HEK293T (cell line): ENCODE data around the gene C6orf89.

Experiments used
- FOXK2 ChIP-seq: fragments of 450-650 bp; IDR thresholded peaks from 2 replicates; pipeline ENCODE4 v1.6.1; 2016; ENCODE audit warnings: mild to moderate bottlenecking
- FOXM1 ChIP-seq: fragments of 450-650 bp; IDR thresholded peaks from 2 replicates; pipeline ENCODE4 v1.6.1; 2017; ENCODE audit warnings: mild to moderate bottlenecking, borderline replicate concordance
- HDGF ChIP-seq: fragments of 450-650 bp; IDR thresholded peaks from 2 replicates; pipeline ENCODE4 v1.6.1; 2017; ENCODE audit warnings: antibody characterized with exemption, borderline replicate concordance
- SP1 ChIP-seq: fragments of 450-650 bp; IDR thresholded peaks from 2 replicates; pipeline ENCODE4 v1.6.1; 2017
- SUZ12 ChIP-seq: fragments of 450-650 bp; IDR thresholded peaks from 2 replicates; pipeline ENCODE4 v1.6.1; 2016; ENCODE audit warnings: mild to moderate bottlenecking
- TF ChIP-seq, protein P1 (sequence below): fragments of 450-650 bp; IDR thresholded peaks from 2 replicates; pipeline ENCODE4 v1.6.1; 2016

DNA sequence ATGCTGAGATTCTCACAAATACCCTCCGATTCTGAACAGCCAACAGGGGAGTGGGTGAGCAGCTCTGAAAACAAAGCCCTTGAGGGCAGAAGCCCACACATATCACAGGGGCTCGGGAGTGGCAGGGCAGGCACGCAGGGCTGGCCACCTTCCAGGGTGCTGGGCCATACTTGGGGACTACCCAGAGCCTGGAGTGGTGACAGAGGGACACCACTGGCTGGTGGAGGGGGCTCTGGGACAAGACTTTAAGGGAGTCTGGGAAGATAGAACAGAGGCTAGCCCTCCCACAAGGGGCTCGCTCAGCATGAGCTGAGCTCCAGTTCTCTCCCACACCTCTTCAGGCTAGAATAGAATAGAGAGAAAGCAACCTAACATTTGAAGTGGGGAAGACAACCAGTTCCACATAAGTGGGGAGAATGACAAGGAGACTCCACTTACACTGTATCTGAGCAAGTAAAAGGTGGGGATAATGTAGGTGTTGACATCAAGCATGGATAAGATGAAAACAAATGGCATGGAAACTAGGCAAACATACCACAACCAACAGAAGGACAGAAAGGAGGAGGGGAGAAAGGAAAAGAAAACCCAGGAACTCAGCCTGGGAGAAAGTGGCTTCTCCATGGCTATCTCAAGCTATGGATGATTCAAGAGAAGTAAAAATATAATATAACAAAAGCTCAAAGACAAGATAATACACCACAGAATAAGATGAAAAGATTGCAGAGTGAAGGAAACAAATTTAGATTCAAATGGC lies 18.1 kb upstream of the C6orf89 start:
- TF ChIP-seq SP1 (no peak), HDGF (no peak), SUZ12 (no peak), FOXM1 (no peak), FOXK2 (no peak)
- TF ChIP-seq, protein P1, sequence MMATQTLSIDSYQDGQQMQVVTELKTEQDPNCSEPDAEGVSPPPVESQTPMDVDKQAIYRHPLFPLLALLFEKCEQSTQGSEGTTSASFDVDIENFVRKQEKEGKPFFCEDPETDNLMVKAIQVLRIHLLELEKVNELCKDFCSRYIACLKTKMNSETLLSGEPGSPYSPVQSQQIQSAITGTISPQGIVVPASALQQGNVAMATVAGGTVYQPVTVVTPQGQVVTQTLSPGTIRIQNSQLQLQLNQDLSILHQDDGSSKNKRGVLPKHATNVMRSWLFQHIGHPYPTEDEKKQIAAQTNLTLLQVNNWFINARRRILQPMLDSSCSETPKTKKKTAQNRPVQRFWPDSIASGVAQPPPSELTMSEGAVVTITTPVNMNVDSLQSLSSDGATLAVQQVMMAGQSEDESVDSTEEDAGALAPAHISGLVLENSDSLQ, result no peak
